Lower leg skin (tissue), 4 donors: ENCODE measurements around the gene DDX27. TPM values are rescaled to one million over a fixed set of nuclear protein-coding genes. Genes with fewer than 3 reads are reported as not detected.

ENCODE experiments used
- DNase-seq, 2 donors: peaks; one replicate each; pipeline ENCODE4 v3.0.0-alpha.2; 2019; ENCODE audit warnings: low spot score in 2 of 2
- H3K4me3 ChIP-seq: fragments of 200-600 bp; sonication (generic); 2 replicates; pipeline ENCODE4 v1.5.1; 2017; ENCODE audit warnings: mild to moderate bottlenecking, low read depth; ENCODE audit not compliant: poor library complexity, severe bottlenecking
- CTCF ChIP-seq, 3 donors: fragments of 450-650 bp; IDR thresholded peaks; one replicate each; pipeline ENCODE4 v1.5.1; 2016; ENCODE audit warnings: antibody characterized with exemption in 3 of 3, mild to moderate bottlenecking in 3 of 3, moderate library complexity in 2 of 3
- POLR2A ChIP-seq, 2 donors: fragments of 450-650 bp; IDR thresholded peaks; one replicate each; pipeline ENCODE4 v1.6.1; 2016 to 2017; ENCODE audit warnings: antibody characterized with exemption in 2 of 2, mild to moderate bottlenecking in 1 of 2, moderate library complexity in 1 of 2
- WGBS, 2 donors: methylation state at CpG; one replicate each; pipeline ENCODE4 v1.1.5; 2018; 5-methylcytosine and 5-hydroxymethylcytosine counted together
- intact Hi-C: fragments of 100-400 bp; cut with DNase I; formaldehyde crosslinking; loops from one replicate; pipeline ENCODE4 v1.15.0; 2023; ENCODE audit warnings: low total_unique reads
- total RNA-seq, 4 donors: library from RNA; depleted of rRNA; stranded (reverse); fragments of >200 nt; gene quantifications; one replicate each; pipeline ENCODE4 v1.1.0, GENCODE V29; 2016

Gene DDX27
- total RNA-seq, 4 donors from 2014 or later: 33.9 to 38.0 (median 36.7) TPM

- intact Hi-C loops: no loop called here
- WGBS, 2 donors: 86 to 88% methylated on average over 2 of the region's 2 CpGs
- TF ChIP-seq CTCF (IDR thresholded peaks at IDR 0.05) (no peak), POLR2A (IDR thresholded peaks at IDR 0.05) (no peak)
- no peak for DNase-seq
- H3K4me3 ChIP-seq: no peak overlapping the region
Observed at GRCh38 chr20:49288250-49288751, 69.1 kb downstream of the DDX27 start.

DNA sequence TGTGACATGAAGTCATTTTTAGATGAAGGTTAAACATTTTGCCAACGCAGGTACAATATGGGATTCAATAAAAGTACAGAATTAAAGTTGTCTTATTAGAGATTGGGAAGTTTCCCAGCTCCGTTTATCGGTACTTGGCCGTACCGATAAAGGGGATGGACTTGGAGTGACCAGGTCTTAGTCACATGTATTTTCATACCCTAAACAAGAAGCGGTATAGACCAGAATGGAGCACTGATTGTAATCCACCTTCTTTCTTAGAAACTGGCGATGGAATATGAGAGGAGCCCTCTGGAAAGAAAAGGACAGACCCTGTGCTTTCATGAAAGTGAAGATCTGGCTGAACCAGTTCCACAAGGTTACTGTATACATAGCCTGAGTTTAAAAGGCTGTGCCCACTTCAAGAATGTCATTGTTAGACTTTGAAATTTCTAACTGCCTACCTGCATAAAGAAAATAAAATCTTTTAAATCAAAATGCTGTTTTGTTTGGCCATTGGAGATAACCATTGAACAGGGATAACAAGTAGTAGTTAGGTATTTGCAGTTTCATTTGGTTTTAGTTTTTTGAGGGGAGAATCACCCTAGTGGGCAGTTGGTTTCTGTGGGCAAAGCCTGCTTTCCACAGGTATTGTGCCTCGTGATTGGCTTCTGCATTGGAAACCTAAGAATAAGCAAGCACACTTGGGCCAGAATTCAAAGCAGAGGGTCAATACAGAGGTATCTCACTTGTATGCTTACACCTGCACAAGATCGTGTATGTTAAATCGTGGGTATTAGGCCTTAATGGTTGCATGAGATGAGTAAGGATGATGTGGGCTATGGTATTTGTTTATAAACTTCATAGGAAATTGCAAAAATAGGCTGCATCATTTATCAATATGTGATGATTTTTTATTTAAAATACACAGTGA is 69.8 kb downstream of the DDX27 start:
- 83 to 86% methylated on average over 10 of the region's 10 CpGs for WGBS, 2 donors
- intact Hi-C loops: no loop called here
- TF ChIP-seq CTCF (IDR thresholded peaks at IDR 0.05) (no peak), POLR2A (IDR thresholded peaks at IDR 0.05) (no peak)
- DNase-seq: no peak
- no peak overlapping the region for H3K4me3 ChIP-seq

GRCh38 chr20:49290608-49291191 is 71.5 kb downstream of the DDX27 start:
- DNase-seq: no peak
- H3K4me3 ChIP-seq: no peak overlapping the region
- no peak for TF ChIP-seq CTCF (IDR thresholded peaks at IDR 0.05)
- TF ChIP-seq POLR2A (IDR thresholded peaks at IDR 0.05): no peak
- WGBS, 2 donors: 94 to 95% methylated on average over 6 of the region's 6 CpGs
- intact Hi-C loops: no loop called here

DNA sequence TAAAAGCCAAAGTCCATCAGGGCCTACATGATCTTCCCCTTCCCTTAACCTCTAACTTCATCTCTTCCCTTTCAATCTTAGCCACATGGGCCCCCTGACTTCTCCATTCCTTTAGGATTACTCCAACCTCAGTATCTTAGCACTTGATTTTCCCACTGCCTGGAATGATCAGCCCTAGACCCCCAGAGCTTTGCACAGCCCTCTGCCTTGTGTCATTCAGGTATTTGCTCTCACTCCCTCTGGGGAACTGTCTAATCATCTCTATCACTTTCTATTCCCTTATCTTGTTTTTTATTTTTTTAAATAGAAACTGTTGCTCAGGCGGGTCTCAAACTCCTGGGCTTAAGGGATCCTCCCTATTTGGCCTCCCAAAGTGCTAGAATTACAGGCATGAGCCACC is 72.0 kb downstream of the DDX27 start:
- DNase-seq: no peak
- TF ChIP-seq POLR2A (IDR thresholded peaks at IDR 0.05): no peak
- no peak for TF ChIP-seq CTCF (IDR thresholded peaks at IDR 0.05)
- H3K4me3 ChIP-seq: no peak overlapping the region
- intact Hi-C loops: no loop called here
- WGBS, 2 donors: 68 to 93% methylated on average over 1 of the region's 1 CpG

- no peak overlapping the region for H3K4me3 ChIP-seq
- no peak for TF ChIP-seq POLR2A (IDR thresholded peaks at IDR 0.05)
- TF ChIP-seq CTCF (IDR thresholded peaks at IDR 0.05): no peak
- DNase-seq: no peak
- 57 to 80% methylated on average over 3 of the region's 3 CpGs for WGBS, 2 donors
- intact Hi-C loops: no loop called here
Observed at GRCh38 chr20:49292010-49292409, 72.8 kb downstream of the DDX27 start.
